Measurements from ENCODE around the gene GSTT4.
"Not testable (repeated sequence)": the region's sequence is repeated elsewhere in the genome, so short reads cannot be mapped to it uniquely, and the experiment has no call there.

The GSTT4 gene

GRCh38 chr22:23952794-23953405 is 52.4 kb downstream of the GSTT4 start:
- not testable (repeated sequence) for DNase-seq (ENCODE audit: low read depth in 2 of 2)

DNA sequence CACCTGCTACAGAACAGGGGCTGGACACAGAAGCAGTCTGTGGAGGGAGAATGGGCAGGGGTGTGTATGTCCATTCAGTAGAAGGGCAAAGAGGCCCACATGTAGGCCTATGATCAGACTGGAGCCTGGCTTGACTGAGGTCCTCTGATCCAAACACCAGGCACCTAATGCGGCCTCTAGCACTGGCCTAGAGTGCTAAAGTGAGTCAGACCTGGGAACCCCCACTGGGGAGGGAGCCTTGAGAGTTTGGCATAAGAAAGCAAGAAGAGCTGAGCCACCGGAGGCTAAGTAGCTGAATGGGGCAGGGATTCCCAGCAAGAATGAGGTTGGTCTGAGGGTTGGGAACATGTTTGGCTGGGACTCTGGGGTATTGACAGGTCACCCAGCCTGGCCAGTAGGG is 53.9 kb downstream of the GSTT4 start:
- DNase-seq (ENCODE audit: low read depth in 2 of 2) = not testable (repeated sequence)

GRCh38 chr22:23949764-23950163 is 55.5 kb downstream of the GSTT4 start:
- not testable (repeated sequence) for DNase-seq (ENCODE audit: low read depth in 2 of 2)

All from stimulated activated CD4-positive, alpha-beta T cell treated with anti-CD3 and anti-CD28 coated beads, Interleukin-1b, Interleukin-23, amount 100 ng/mL, for 4 hours (primary cell).